ENCODE data around the gene KCND2. TPM values are rescaled to one million over a fixed set of nuclear protein-coding genes. Genes with fewer than 3 reads are reported as not detected.

KCND2 gene
- polyA plus RNA-seq, 1 donor from 2014 or later: not detected

DNA sequence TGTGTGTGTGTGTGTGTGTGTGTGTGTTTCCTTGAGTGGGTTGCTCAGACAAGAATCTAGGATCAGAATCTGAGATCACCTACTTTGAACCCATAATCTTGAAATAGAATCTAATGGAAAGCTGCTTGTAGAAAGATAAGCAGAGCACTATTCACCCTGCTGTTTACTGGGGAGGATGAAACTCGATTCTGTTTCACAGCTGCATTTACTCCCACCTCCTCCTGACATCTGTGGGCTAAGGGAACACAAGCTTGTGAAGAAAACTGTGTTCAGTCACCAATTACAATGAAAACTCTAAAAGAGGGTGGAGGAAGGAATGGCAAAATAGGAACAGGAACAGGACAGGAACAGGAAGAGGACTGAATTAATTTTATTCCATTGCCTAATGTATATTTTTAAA, 315.4 kb downstream of the KCND2 start:
- Mint-ChIP-seq H3K36me3 (no peaks in the 10 kb centered on the region), H3K9me3 (no peaks in the 10 kb centered on the region), H3K4me3 (no peak overlapping the region), H3K4me1 (no peaks in the 10 kb centered on the region), H3K27me3 (no peaks in the 10 kb centered on the region), H3K27ac (no peak overlapping the region)

DNA sequence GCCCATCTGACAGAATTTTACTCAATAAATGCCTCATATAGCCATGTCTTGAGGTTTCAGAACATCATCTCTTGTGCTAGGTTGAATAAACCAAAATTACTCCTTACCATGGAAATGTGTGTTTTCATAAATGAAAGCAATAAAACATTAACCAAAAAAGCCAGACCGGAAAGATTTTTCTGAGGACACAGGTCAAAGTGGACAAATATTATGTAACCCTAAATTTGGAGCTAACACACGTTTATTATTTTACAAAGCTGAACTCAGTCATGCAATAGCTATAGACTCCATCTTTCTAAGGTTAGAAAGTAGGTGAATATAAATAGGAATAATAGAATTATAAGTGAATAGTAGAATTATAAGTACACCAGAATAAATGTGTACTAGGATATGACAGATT, 315.9 kb downstream of the KCND2 start:
- Mint-ChIP-seq H3K27me3 (no peaks in the 10 kb centered on the region), H3K4me1 (no peaks in the 10 kb centered on the region), H3K27ac (no peak overlapping the region), H3K36me3 (no peaks in the 10 kb centered on the region), H3K4me3 (no peak overlapping the region), H3K9me3 (no peaks in the 10 kb centered on the region)

DNA sequence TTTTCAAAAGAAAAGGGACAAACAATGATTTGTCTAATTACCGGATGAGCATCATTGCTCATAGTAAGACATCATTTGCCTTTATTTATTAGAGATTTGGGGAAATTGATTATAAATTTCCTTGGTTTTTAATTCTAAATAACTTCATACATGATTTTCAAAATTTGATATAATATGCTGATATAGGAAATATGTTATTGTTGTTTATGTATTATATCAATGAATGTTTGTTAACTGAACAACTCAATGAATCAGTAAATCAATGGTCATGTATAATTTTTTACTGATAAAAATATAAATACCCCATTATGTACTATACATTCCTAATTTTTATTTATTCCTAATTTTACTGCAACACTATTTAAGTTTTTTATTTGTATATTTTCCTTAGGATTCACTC, 327.6 kb downstream of the KCND2 start:
- no peak overlapping the region for H3K27ac Mint-ChIP-seq
- no peak overlapping the region for H3K4me3 Mint-ChIP-seq
- peaks cover 0 to 5% (median 2%) of the 10 kb centered on the region in 3 donors for H3K9me3 Mint-ChIP-seq
- peaks cover 0 to 1% (median 0%) of the 10 kb centered on the region in 3 donors for H3K4me1 Mint-ChIP-seq
- H3K36me3 Mint-ChIP-seq: no peaks in the 10 kb centered on the region
- H3K27me3 Mint-ChIP-seq: no peaks in the 10 kb centered on the region

DNA sequence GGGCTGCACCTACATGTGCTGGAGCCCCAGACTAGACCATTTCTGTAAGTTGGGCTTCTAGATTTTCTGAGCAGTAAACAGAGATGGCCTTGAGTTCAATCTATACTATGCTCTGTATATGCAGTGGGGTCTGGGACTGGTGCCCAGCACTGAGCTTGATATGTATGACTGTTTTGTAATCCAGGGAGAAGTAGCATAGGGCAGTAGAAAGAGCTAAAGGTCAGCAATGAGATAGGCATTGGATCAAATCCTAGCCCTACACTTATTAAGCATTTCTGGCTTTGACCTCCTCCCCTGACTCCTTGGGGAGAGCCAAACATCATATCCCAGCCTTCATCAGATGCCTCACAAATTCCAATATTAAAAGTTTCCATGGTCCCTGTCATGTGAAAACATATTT, 330.4 kb downstream of the KCND2 start:
- H3K9me3 Mint-ChIP-seq: peaks cover 0 to 6% (median 5%) of the 10 kb centered on the region in 3 donors
- no peak overlapping the region for H3K27ac Mint-ChIP-seq
- no peaks in the 10 kb centered on the region for H3K27me3 Mint-ChIP-seq
- no peak overlapping the region for H3K4me3 Mint-ChIP-seq
- no peaks in the 10 kb centered on the region for H3K36me3 Mint-ChIP-seq
- peaks cover 0 to 1% (median 0%) of the 10 kb centered on the region in 3 donors for H3K4me1 Mint-ChIP-seq

DNA sequence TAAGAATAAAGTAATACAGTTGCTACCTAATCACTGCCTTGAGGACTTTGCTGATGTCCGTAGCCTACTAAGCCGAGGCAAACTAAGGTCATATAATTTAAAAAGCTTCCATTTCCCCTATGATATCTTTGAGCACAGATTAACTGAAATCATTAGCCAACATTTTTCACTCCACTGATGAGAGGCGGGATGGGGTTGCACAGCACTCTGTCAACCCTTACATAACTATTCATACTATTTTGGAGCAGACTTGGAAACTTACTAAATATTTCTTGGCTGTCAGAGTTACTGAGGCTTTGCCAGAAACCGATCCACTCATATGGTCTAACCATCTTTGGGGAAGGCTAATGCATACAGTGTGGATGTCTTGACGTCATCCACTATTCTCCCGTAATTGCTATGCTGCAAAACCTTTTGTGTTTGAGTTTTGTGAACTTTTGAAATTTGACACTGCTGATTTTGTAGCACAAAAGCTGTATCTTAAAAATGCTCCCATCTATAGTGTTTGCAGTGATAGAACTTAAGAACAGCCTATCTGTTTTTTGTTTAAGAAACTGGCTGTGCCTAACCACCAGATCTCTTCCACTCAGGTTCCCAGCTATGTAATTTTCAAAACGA, 336.3 kb downstream of the KCND2 start:
- Mint-ChIP-seq H3K36me3 (no peaks in the 10 kb centered on the region), H3K9me3 (peaks cover 0 to 6% (median 5%) of the 10 kb centered on the region in 3 donors), H3K4me1 (peaks cover 0 to 1% (median 0%) of the 10 kb centered on the region in 3 donors), H3K27ac (no peak overlapping the region), H3K4me3 (no peak overlapping the region), H3K27me3 (no peaks in the 10 kb centered on the region)

DNA sequence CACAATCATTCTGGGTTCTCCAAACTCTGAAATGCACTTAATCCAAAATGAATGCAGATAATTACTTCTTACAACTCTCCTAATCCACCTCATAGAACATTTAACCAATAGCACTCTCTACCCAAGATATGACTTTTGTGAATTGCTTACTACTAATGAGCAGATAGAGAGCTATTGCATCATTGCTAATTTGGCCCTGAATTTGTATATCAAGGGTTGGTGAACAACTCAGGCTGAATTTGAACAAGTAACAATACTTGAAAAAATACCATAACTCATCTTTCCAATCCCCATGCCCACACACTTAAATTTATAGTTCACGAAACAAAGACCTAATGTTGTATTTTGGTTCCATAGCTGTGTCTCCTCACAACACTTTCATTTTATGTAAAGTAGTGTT, 339.0 kb downstream of the KCND2 start:
- H3K4me1 Mint-ChIP-seq: no peaks in the 10 kb centered on the region

DNA sequence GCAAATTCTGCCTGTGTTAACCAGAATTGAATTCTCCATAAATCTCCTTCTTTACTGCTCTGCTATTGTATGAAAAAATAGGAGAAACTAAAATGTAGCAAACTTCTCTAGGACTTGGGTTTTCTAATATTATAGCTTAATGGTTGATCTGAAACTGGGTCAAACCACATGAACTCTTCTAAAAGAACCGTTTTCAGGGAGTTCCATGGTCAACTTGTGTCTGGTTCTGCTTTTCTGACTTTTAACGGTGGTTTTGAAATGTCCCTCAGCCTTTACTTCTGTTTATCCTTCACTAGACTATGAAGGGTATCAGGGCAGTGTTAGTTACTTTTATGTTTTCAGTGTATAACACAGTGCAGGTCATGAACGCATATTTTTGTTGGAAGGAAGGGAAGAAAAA, 342.7 kb downstream of the KCND2 start:
- no peak overlapping the region for H3K4me3 Mint-ChIP-seq
- no peaks in the 10 kb centered on the region for H3K27me3 Mint-ChIP-seq
- no peak overlapping the region for H3K27ac Mint-ChIP-seq
- H3K4me1 Mint-ChIP-seq: no peaks in the 10 kb centered on the region
- H3K9me3 Mint-ChIP-seq: peaks cover 0 to 2% (median 0%) of the 10 kb centered on the region in 3 donors
- no peaks in the 10 kb centered on the region for H3K36me3 Mint-ChIP-seq

More for the DNA sequence above, 339.0 kb downstream of the KCND2 start:
- H3K9me3 Mint-ChIP-seq: peaks cover 0 to 2% (median 0%) of the 10 kb centered on the region in 3 donors
- no peak overlapping the region for H3K4me3 Mint-ChIP-seq
- H3K27ac Mint-ChIP-seq: no peak overlapping the region
- H3K36me3 Mint-ChIP-seq: no peaks in the 10 kb centered on the region
- no peaks in the 10 kb centered on the region for H3K27me3 Mint-ChIP-seq

DNA sequence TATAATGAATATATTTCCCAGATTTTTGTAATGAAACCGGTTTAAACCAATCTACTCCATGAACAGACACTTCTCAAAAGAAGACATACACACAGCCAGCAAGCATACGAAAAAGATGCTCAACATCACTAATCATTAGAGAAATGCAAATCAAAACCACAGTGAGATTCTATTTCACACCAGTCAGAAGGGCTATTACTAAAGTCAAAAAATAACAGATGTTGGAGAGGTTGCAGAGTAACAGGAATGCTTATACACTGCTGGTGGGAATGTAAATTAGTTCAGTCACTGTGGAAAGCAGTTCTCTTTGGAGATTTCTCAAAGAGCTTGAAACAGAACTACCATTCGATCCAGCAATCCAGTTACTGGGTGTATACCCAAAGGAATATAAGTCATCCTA, 344.3 kb downstream of the KCND2 start:
- no peak overlapping the region for H3K4me3 Mint-ChIP-seq
- H3K27ac Mint-ChIP-seq: no peak overlapping the region
- H3K9me3 Mint-ChIP-seq: peaks cover 0 to 2% (median 0%) of the 10 kb centered on the region in 3 donors
- H3K4me1 Mint-ChIP-seq: no peaks in the 10 kb centered on the region
- H3K27me3 Mint-ChIP-seq: no peaks in the 10 kb centered on the region
- no peaks in the 10 kb centered on the region for H3K36me3 Mint-ChIP-seq

DNA sequence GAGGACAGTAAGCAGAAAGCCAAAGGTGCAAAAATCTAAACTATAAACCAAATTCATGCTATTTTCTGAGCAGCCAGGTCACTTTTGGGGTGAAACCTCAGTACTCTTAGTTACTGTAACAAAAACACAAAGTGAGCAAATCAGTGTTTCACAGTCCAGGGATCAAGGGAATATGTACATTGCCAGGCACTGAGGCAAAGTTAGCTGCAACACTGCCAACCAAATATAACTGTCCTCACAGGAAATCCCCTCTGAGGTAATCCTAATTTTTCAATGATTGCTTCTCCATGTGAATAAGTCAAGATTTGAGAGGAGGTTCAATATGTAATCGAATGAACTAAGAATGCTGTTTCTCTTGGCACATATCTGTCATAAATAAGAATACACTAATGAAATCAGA, 355.3 kb downstream of the KCND2 start:
- H3K27me3 Mint-ChIP-seq: no peaks in the 10 kb centered on the region
- no peak overlapping the region for H3K27ac Mint-ChIP-seq
- H3K4me1 Mint-ChIP-seq: no peaks in the 10 kb centered on the region
- H3K4me3 Mint-ChIP-seq: no peak overlapping the region
- peaks cover 0 to 3% (median 3%) of the 10 kb centered on the region in 3 donors for H3K9me3 Mint-ChIP-seq
- H3K36me3 Mint-ChIP-seq: no peaks in the 10 kb centered on the region

DNA sequence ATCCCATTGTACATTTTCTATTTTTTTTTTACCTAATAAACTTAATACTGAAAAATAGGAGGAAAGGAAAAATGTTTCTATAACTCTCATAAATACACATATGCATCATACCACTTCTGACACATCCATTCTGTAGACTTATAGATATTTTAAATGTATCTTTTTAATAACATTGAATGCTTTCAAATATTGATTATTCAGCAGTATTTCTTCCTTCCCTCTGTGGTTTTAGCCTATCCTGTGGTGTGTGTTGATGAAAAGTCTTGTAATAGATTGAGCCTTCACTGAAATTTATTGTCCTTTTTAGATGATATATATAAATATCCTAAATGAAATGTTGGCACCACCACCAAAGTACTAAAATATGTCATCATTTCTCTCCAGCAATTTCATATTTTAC, 366.9 kb downstream of the KCND2 start:
- no peaks in the 10 kb centered on the region for H3K36me3 Mint-ChIP-seq
- H3K4me3 Mint-ChIP-seq: no peak overlapping the region
- H3K4me1 Mint-ChIP-seq: no peaks in the 10 kb centered on the region
- no peaks in the 10 kb centered on the region for H3K9me3 Mint-ChIP-seq
- no peak overlapping the region for H3K27ac Mint-ChIP-seq
- H3K27me3 Mint-ChIP-seq: no peaks in the 10 kb centered on the region

DNA sequence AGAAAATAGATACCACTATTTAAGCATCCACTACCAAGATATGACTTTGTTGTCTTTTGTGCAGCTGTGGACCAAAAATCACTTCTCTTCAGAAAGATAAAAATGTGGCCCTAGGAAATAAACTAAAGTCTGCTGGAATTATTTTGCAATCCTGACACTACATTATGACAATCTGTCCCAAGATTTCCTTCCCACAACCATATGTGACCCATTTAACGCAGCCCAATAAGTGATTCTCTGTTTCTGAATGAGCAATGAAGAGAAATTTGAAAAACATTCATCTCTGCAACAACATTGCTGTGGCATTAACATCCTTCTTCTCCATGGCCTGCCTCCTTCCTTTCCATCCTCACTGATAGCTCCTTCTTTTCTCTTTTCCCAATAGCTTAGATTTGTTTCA, 373.0 kb downstream of the KCND2 start:
- H3K36me3 Mint-ChIP-seq: no peaks in the 10 kb centered on the region
- no peaks in the 10 kb centered on the region for H3K27me3 Mint-ChIP-seq
- H3K4me3 Mint-ChIP-seq: no peak overlapping the region
- no peak overlapping the region for H3K27ac Mint-ChIP-seq
- H3K4me1 Mint-ChIP-seq: no peaks in the 10 kb centered on the region
- peaks cover 2 to 5% (median 4%) of the 10 kb centered on the region in 3 donors for H3K9me3 Mint-ChIP-seq

DNA sequence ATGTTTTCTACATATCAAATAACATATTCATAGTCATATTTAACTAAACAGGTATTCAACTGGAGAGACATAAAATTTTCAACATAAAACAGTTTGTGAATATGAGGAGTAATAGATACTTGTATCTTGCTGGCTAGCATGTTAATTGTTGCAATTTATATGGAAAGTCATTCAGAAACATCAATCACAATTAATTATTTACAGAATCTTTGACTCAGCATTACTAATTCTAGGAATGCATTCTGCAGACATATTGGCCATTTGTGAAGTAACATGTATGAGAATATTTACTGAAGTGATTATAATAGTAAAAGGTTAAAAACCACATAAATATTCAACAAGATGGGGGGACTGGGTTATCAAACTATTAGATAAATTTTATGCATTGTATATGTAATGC, 381.3 kb downstream of the KCND2 start:
- Mint-ChIP-seq H3K27ac (no peak overlapping the region), H3K9me3 (peaks cover 0 to 2% (median 0%) of the 10 kb centered on the region in 3 donors), H3K4me3 (no peak overlapping the region), H3K27me3 (no peaks in the 10 kb centered on the region), H3K4me1 (no peaks in the 10 kb centered on the region), H3K36me3 (no peaks in the 10 kb centered on the region)

DNA sequence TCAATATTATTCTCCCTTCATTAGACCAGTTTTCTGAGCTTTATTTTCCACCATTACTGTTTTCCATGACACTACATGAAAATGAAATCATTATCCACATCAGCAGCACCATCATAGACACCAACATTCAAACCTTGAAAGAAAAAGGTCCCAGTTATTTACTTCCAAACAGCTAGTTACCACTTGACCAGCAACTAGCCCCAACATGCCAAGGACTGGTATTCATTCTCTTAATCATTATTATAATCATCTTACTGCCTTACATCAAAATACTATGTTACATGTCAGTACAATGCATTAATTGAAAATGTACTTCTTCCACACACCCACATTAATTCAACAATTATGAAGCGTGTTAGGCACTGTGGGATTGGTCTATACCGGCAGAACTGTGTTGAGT, 385.5 kb downstream of the KCND2 start:
- Mint-ChIP-seq H3K4me3 (no peak overlapping the region), H3K27ac (no peak overlapping the region), H3K4me1 (no peaks in the 10 kb centered on the region), H3K36me3 (no peaks in the 10 kb centered on the region), H3K27me3 (no peaks in the 10 kb centered on the region), H3K9me3 (no peaks in the 10 kb centered on the region)

DNA sequence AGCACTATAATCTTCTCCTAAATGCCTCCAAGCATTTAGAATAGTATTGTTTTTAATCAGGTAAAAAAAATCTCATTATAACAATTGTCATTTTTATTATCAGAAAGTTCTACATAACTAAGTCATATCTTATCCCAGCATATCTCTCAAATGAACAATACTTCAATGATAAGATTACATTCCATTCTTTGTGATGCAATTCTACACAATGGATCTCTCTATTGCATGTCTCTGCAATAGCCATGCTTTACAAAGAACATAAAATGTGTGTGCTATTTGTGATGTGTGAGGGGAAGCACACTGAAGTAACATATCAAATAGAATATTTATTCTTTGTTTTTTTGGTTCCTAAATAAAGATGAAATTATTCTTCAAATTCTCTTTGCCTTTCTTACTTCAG, 389.3 kb downstream of the KCND2 start:
- Mint-ChIP-seq H3K9me3 (no peaks in the 10 kb centered on the region), H3K36me3 (no peaks in the 10 kb centered on the region), H3K4me1 (no peaks in the 10 kb centered on the region), H3K4me3 (no peak overlapping the region), H3K27me3 (no peaks in the 10 kb centered on the region), H3K27ac (no peak overlapping the region)

DNA sequence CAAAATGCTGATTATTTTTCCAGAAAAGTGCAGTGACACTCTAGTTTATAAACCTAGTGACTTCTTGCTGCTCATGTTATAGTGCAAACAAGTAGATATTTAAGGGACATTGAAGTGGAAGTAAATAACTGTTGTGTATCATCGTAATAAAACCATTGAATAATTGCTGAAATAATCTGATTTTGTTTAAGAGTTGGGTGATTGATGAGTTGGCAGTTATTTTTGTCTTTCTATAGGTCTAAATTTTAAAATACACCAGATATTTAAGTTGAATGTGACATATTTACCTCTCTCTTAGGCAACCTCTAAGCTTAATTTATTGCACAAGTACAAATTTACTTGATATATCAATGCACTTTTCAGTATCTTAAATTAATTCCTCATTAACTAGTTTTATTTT, 392.1 kb downstream of the KCND2 start:
- no peaks in the 10 kb centered on the region for H3K4me1 Mint-ChIP-seq
- H3K4me3 Mint-ChIP-seq: no peak overlapping the region
- H3K27ac Mint-ChIP-seq: no peak overlapping the region
- no peaks in the 10 kb centered on the region for H3K36me3 Mint-ChIP-seq
- no peaks in the 10 kb centered on the region for H3K27me3 Mint-ChIP-seq
- peaks cover 0 to 2% (median 0%) of the 10 kb centered on the region in 3 donors for H3K9me3 Mint-ChIP-seq

DNA sequence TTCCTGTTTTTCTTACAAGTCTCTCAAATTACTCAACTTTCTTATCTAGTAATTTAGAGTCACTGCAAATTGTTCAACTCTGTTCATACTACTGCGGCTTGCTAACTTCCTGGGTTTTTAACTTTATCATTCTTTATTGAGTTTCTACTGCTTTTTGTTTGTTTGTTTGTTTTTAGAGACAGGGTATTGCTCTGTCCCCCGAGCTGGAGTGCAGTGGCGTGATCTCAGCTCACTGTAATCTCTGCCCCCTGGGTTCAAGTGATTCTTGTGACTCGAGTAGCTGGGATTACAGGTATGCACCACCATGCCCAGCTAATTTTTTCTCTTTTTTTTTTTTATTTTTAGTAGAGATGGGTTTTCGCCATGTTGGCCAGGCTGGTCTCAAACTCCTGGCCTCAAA, 402.1 kb downstream of the KCND2 start:
- Mint-ChIP-seq H3K9me3 (peaks cover 0 to 2% (median 0%) of the 10 kb centered on the region in 3 donors), H3K36me3 (no peaks in the 10 kb centered on the region), H3K27me3 (no peaks in the 10 kb centered on the region), H3K27ac (no peak overlapping the region), H3K4me1 (no peaks in the 10 kb centered on the region), H3K4me3 (no peak overlapping the region)

Data from IgD-negative memory B cell (primary cell).